Activated T-cell treated with anti-CD3 and anti-CD28 coated beads for 4 hours (primary cell): ENCODE results near the gene NPR2.

Experiments
- DNase-seq: peaks from one replicate; pipeline ENCODE4 v3.0.0-alpha.2; 2020

NPR2 gene

GRCh38 chr9:35801328-35802128, 10.1 kb downstream of the NPR2 start:
- no peak for DNase-seq

GRCh38 chr9:35806101-35806500, 14.7 kb downstream of the NPR2 start:
- no peak for DNase-seq

GRCh38 chr9:35808433-35808832, 17.0 kb downstream of the NPR2 start:
- DNase-seq: no peak

GRCh38 chr9:35810122-35810521, 18.7 kb downstream of the NPR2 start:
- no peak for DNase-seq

GRCh38 chr9:35811381-35812024, 20.1 kb downstream of the NPR2 start:
- DNase-seq: no peak

- peak; percentile 83 for DNase-seq
These were observed 20.7 kb downstream of the NPR2 start, which contains the start of gene SPAG8 for GRCh38 chr9:35812025-35812602. Gene SPAG8 (minus strand): TSS chr9:35812262. CDS start chr9:35812147, 115 bp downstream.

GRCh38 chr9:35813434-35814105, 22.2 kb downstream of the NPR2 start:
- no peak for DNase-seq

GRCh38 chr9:35814106-35814840, 22.9 kb downstream of the NPR2 start:
- no peak for DNase-seq

- peak; percentile 95 for DNase-seq
These were observed 23.6 kb downstream of the NPR2 start, which contains the start of gene HINT2 for GRCh38 chr9:35814841-35815543. Gene HINT2 (minus strand): TSS chr9:35815042. CDS start chr9:35814979, 63 bp downstream.

- no peak for DNase-seq
These were observed 25.3 kb downstream of the NPR2 start for GRCh38 chr9:35816708-35817107.

- DNase-seq: no peak
These were observed 26.9 kb downstream of the NPR2 start for GRCh38 chr9:35818341-35818740.

GRCh38 chr9:35820076-35820475, 28.7 kb downstream of the NPR2 start:
- DNase-seq: no peak

GRCh38 chr9:35822926-35823325, 31.5 kb downstream of the NPR2 start:
- DNase-seq: no peak

- DNase-seq: no peak
These were observed 34.8 kb downstream of the NPR2 start for GRCh38 chr9:35826071-35826701.

- no peak for DNase-seq
These were observed 36.1 kb downstream of the NPR2 start for GRCh38 chr9:35827486-35827885.

- no peak for DNase-seq
These were observed 37.3 kb downstream of the NPR2 start, which contains the start of gene FAM221B for GRCh38 chr9:35828716-35829083. Gene FAM221B (minus strand): TSS chr9:35828732. CDS start chr9:35826161, 2,571 bp downstream.

- DNase-seq: peak; percentile 94
These were observed 37.8 kb downstream of the NPR2 start, which contains the start of gene TMEM8B for GRCh38 chr9:35829084-35829763. Gene TMEM8B (plus strand): TSS chr9:35829228. CDS start chr9:35829448, 220 bp downstream.

- no peak for DNase-seq
These were observed 38.3 kb downstream of the NPR2 start for GRCh38 chr9:35829764-35830096.

- no peak for DNase-seq
These were observed 39.6 kb downstream of the NPR2 start for GRCh38 chr9:35831040-35831439.

- DNase-seq: no peak
These were observed 41.4 kb downstream of the NPR2 start for GRCh38 chr9:35832814-35833213.
